HEK293 (cell line): Measurements from ENCODE around the gene MGST3.

Source experiments
- HOXA7 ChIP-seq: sonication (generic); formaldehyde crosslinking; IDR thresholded peaks from 2 replicates; pipeline ENCODE4 v1.8.1; 2022; ENCODE audit warnings: missing genetic modification reagents, borderline replicate concordance
- ZNF138 ChIP-seq: fragments of 450-650 bp; formaldehyde crosslinking; IDR thresholded peaks from 2 replicates; pipeline ENCODE4 v1.5.1; 2016; ENCODE audit warnings: missing biosample characterization, missing genetic modification characterization, borderline replicate concordance
- ZNF16 ChIP-seq: fragments of 450-650 bp; formaldehyde crosslinking; IDR thresholded peaks from 2 replicates; pipeline ENCODE4 v1.5.1; 2016; ENCODE audit warnings: low read depth, missing biosample characterization, missing genetic modification characterization
- ZNF24 ChIP-seq: fragments of 450-650 bp; formaldehyde crosslinking; IDR thresholded peaks from 2 replicates; pipeline ENCODE4 v1.5.1; 2016; ENCODE audit warnings: missing biosample characterization, missing genetic modification characterization
- ZNF292 ChIP-seq: fragments of 450-650 bp; formaldehyde crosslinking; IDR thresholded peaks from 2 replicates; pipeline ENCODE4 v1.5.1; 2016; ENCODE audit warnings: low read depth, missing biosample characterization, missing genetic modification characterization, borderline replicate concordance
- ZNF433 ChIP-seq: fragments of 450-650 bp; formaldehyde crosslinking; IDR thresholded peaks from 2 replicates; pipeline ENCODE4 v1.5.1; 2016; ENCODE audit warnings: missing biosample characterization, missing genetic modification characterization, low read depth
- ZNF530 ChIP-seq: fragments of 450-650 bp; formaldehyde crosslinking; IDR thresholded peaks from 2 replicates; pipeline ENCODE4 v1.5.1; 2016; ENCODE audit warnings: low read depth, missing biosample characterization, missing genetic modification characterization
- ZNF658 ChIP-seq: fragments of 450-650 bp; formaldehyde crosslinking; IDR thresholded peaks from 2 replicates; pipeline ENCODE4; 2016; ENCODE audit warnings: missing biosample characterization, missing genetic modification characterization
- ZNF701 ChIP-seq: fragments of 450-650 bp; formaldehyde crosslinking; IDR thresholded peaks from 2 replicates; pipeline ENCODE4 v1.5.1; 2016; ENCODE audit warnings: missing biosample characterization, missing genetic modification characterization
- ZNF747 ChIP-seq: fragments of 450-650 bp; formaldehyde crosslinking; IDR thresholded peaks from 2 replicates; pipeline ENCODE4 v1.5.1; 2016; ENCODE audit warnings: missing biosample characterization, missing genetic modification characterization
- ZNF837 ChIP-seq: fragments of 450-650 bp; formaldehyde crosslinking; IDR thresholded peaks from 2 replicates; pipeline ENCODE4 v1.5.1; 2016; ENCODE audit warnings: missing biosample characterization, missing genetic modification characterization
- TF ChIP-seq, protein P1 (sequence below): fragments of 450-650 bp; formaldehyde crosslinking; IDR thresholded peaks from 2 replicates; pipeline ENCODE4 v1.5.1; 2016; ENCODE audit warnings: missing biosample characterization, missing genetic modification characterization
- TF ChIP-seq, protein P2 (sequence below): fragments of 450-650 bp; formaldehyde crosslinking; IDR thresholded peaks from 2 replicates; pipeline ENCODE4 v1.5.1; 2016; ENCODE audit warnings: missing biosample characterization, missing genetic modification characterization
- TF ChIP-seq, protein P3 (sequence below): sonication (generic); formaldehyde crosslinking; IDR thresholded peaks from 2 replicates; pipeline ENCODE4 v1.8.1; 2022; ENCODE audit warnings: mild to moderate bottlenecking, moderate library complexity, missing genetic modification reagents

DNA sequence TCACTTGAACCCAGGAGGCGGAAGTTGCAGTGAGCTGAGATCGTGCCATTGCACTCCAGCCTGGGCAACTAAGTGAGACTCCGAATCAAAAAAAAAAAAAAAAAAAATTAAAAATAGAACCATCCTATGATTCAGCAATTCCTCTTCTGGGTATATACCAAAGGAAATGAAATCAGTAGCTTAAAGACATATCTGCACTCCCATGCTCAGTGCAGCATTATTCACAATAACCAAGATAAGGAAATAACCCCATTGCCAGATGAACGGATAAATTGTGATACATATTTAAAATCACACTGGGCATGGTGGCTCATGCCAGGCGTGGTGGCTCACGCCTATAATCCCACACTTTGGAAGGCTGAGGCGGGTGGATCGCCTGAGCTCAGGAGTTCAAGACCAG lies 43.6 kb downstream of the MGST3 start:
- TF ChIP-seq ZNF16 (tag by site-specific recombination) (no peak), ZNF530 (tag by site-specific recombination) (no peak), ZNF138 (tag by site-specific recombination) (no peak), ZNF658 (tag by site-specific recombination) (no peak), ZNF24 (tag by site-specific recombination) (no peak), ZNF837 (tag by site-specific recombination) (no peak), ZNF433 (no peak), ZNF747 (tag by site-specific recombination) (no peak), ZNF292 (tag by site-specific recombination) (no peak), ZNF701 (tag by site-specific recombination) (no peak), HOXA7 (CRISPR knock-in tag) (no peak)
- TF ChIP-seq, protein P1, sequence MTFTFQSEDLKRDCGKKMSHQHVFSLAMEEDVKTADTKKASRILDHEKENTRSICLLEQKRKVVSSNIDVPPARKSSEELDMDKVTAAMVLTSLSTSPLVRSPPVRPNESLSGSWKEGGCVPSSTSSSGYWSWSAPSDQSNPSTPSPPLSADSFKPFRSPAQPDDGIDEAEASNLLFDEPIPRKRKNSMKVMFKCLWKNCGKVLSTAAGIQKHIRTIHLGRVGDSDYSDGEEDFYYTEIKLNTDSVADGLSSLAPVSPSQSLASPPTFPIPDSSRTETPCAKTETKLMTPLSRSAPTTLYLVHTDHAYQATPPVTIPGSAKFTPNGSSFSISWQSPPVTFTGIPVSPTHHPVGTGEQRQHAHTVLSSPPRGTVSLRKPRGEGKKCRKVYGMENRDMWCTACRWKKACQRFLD (tag by site-specific recombination), result no peak
- TF ChIP-seq, protein P2, sequence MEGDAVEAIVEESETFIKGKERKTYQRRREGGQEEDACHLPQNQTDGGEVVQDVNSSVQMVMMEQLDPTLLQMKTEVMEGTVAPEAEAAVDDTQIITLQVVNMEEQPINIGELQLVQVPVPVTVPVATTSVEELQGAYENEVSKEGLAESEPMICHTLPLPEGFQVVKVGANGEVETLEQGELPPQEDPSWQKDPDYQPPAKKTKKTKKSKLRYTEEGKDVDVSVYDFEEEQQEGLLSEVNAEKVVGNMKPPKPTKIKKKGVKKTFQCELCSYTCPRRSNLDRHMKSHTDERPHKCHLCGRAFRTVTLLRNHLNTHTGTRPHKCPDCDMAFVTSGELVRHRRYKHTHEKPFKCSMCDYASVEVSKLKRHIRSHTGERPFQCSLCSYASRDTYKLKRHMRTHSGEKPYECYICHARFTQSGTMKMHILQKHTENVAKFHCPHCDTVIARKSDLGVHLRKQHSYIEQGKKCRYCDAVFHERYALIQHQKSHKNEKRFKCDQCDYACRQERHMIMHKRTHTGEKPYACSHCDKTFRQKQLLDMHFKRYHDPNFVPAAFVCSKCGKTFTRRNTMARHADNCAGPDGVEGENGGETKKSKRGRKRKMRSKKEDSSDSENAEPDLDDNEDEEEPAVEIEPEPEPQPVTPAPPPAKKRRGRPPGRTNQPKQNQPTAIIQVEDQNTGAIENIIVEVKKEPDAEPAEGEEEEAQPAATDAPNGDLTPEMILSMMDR, result no peak
- TF ChIP-seq, protein P3, sequence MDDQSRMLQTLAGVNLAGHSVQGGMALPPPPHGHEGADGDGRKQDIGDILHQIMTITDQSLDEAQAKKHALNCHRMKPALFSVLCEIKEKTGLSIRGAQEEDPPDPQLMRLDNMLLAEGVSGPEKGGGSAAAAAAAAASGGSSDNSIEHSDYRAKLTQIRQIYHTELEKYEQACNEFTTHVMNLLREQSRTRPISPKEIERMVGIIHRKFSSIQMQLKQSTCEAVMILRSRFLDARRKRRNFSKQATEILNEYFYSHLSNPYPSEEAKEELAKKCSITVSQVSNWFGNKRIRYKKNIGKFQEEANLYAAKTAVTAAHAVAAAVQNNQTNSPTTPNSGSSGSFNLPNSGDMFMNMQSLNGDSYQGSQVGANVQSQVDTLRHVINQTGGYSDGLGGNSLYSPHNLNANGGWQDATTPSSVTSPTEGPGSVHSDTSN (CRISPR knock-in tag), result no peak
